H1 (cell line): ENCODE results near the gene NDP. TPM values are rescaled to one million over a fixed set of nuclear protein-coding genes. Genes with fewer than 3 reads are reported as not detected.

Source experiments
- PHF8 ChIP-seq: fragments of 200-600 bp; sonication (generic); conservative IDR thresholded peaks from 2 replicates; pipeline ENCODE4 v1.7.1; 2012; ENCODE audit warnings: low read depth, mild to moderate bottlenecking, inconsistent platforms, low read length, moderate library complexity
- POLR2A ChIP-seq, 2 experiments: IDR thresholded peaks; 1 replicate in 1 of 2; 2 replicates in 1 of 2; pipeline ENCODE4 v1.6.1; 2011; ENCODE audit warnings: low read depth in 2 of 2, low read length in 2 of 2, mild to moderate bottlenecking in 2 of 2; ENCODE audit errors: control extremely low read depth in 1 of 2
- RFX5 ChIP-seq: IDR thresholded peaks from 2 replicates; pipeline ENCODE4 v1.6.1; 2011; ENCODE audit warnings: low read depth, low read length, improper control_type of control experiment, borderline replicate concordance
- TEAD4 ChIP-seq: IDR thresholded peaks from 2 replicates; pipeline ENCODE4 v1.6.1; 2012; ENCODE audit warnings: low read depth, low read length, inconsistent platforms, mixed read lengths
- ZNF274 ChIP-seq: IDR thresholded peaks from 2 replicates; pipeline ENCODE4 v1.7.0; 2012; ENCODE audit warnings: low read length, borderline replicate concordance; ENCODE audit errors: extremely low read depth
- polyA plus RNA-seq, 7 experiments: library from polyadenylated mRNA; depleted of rRNA in 3 of 7; stranded (reverse) in 5 of 7; unstranded in 2 of 7; fragments of >200 nt in 5 of 7; fragments of 200-250 nt in 2 of 7; gene quantifications; 1 replicate in 5 of 7; 2 replicates in 1 of 7; 4 replicates in 1 of 7; pipeline versions ENCODE4 v1.2.1 to v1.2.3, GENCODE V29; 2011 to 2013; ENCODE audit warnings: missing spikeins in 2 of 7, mixed read lengths in 2 of 7
- total RNA-seq: library from RNA; stranded (reverse); fragmentation: NEBNext Ultra II Directional; extraction: Animal tissue kit (Norgen Biotek cat#: 25700); gene quantifications from 2 replicates; pipeline ENCODE4 v1.2.1, GENCODE V29; 2021

NDP gene
- total and polyA plus RNA-seq, 2 of the 8 experiments (the other 6 are each of a cell fraction or from before 2014, with no cell fraction given) = 0.26 to 0.82 TPM

- TF ChIP-seq RFX5 (no peak), POLR2A (IDR thresholded peaks at IDR 0.05; ENCODE audit: control extremely low read depth in 1 of 2, low read depth in 2 of 2, low read length in 2 of 2) (no peak), PHF8 (no peak), TEAD4 (no peak), ZNF274 (no peak)
Measured at GRCh38 chrX:43971966-43972961, 926 bp downstream of the NDP start (continued).
